ENCODE data around the gene CYP4A22. TPM values are rescaled to one million over a fixed set of nuclear protein-coding genes. Genes with fewer than 3 reads are reported as not detected.
"Not testable (repeated sequence)": the region's sequence is repeated elsewhere in the genome, so short reads cannot be mapped to it uniquely, and the experiment has no call there.

The CYP4A22 gene
- total and polyA plus RNA-seq, 2 of the 4 experiments (the other 2 are of a cell fraction): not detected

DNA sequence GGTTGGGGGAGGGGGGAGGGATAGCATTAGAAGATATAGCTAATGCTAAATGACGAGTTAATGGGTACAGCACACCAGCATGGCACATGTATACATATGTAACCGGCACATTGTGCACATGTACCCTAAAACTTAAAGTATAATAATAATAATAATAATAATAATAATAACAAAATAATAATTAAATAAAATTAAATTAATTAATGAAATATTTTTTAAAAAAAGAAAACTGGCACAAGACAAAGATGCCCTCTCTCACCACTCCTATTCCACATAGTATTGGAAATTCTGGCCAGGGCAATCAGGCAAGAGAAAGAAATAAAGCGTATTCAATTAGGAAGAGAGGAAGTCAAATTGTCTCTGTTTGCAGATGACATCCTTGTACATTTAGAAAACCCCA is 20.7 kb downstream of the CYP4A22 start:
- DNase-seq; H2AFZ ChIP-seq (replicated peaks; ENCODE audit: low read length, poor library complexity); H4K20me1 ChIP-seq (ENCODE audit: insufficient read depth, low read length); H4K91ac ChIP-seq (ENCODE audit: insufficient read depth, low read depth, low read length); H3K9me1 ChIP-seq (ENCODE audit: insufficient read depth, low read length); H3K27me3 ChIP-seq (ENCODE audit: control insufficient read depth, insufficient read depth, low read length); dilution Hi-C loops (cut with HindIII; ENCODE audit: low sequenced_read_pairs, unreplicated experiment); in situ Hi-C loops (cut with MboI; ENCODE audit: low sequenced_read_pairs); H4K5ac ChIP-seq (ENCODE audit: low read depth, low read length); H2BK5ac ChIP-seq (ENCODE audit: low read depth, low read length, poor library complexity, severe bottlenecking); H2AK5ac ChIP-seq (ENCODE audit: low read depth, low read length); intact Hi-C loops (cut with micrococcal nuclease); H3K4me2 ChIP-seq (ENCODE audit: low read depth, low read length); ATAC-seq (ENCODE audit: low read depth); H2BK20ac ChIP-seq (ENCODE audit: low read depth, low read length); H3K14ac ChIP-seq (replicated peaks; ENCODE audit: low read depth, low read length); H3K27ac ChIP-seq (ENCODE audit: insufficient read depth, low read length); H3K9me3 ChIP-seq (ENCODE audit: control insufficient read depth, insufficient read depth, low read length); POLR2A ChIA-PET (ENCODE audit: unreplicated experiment); H2BK120ac ChIP-seq (ENCODE audit: low read depth, low read length); H3K4me1 ChIP-seq (ENCODE audit: control insufficient read depth, insufficient read depth, low read length); H3K4ac ChIP-seq (ENCODE audit: low read depth, low read length); H2BK15ac ChIP-seq (ENCODE audit: low read depth, low read length); H3K9ac ChIP-seq (ENCODE audit: low read depth, low read length); H3K56ac ChIP-seq (ENCODE audit: extremely low read depth, insufficient read depth, low read length); CTCF ChIA-PET; H3K79me1 ChIP-seq (ENCODE audit: low read depth in 1 of 2, low read length in 2 of 2); H3K36me3 ChIP-seq (ENCODE audit: control insufficient read depth, insufficient read depth, low read length); BruUV-seq (replicated peaks); H3K18ac ChIP-seq (ENCODE audit: low read depth, low read length); H4K8ac ChIP-seq (ENCODE audit: low read depth in 2 of 2, low read length in 2 of 2); H3K23ac ChIP-seq (ENCODE audit: low read depth, low read length); H3K4me3 ChIP-seq (ENCODE audit: insufficient read depth, low read depth, low read length); H2AK9ac ChIP-seq (replicated peaks; ENCODE audit: low read depth, low read length, poor library complexity): not testable (repeated sequence)
- WGBS, 2 experiments (ENCODE audit: extremely low coverage in 2 of 2, insufficient read length in 1 of 2): no CpG with 5 or more reads among the region's 3 CpGs
